HepG2 (cell line): ENCODE data around the gene NEIL3. TPM values are rescaled to one million over a fixed set of nuclear protein-coding genes. Genes with fewer than 3 reads are reported as not detected.

Experiments
- DZIP1 ChIP-seq: sonication (generic); formaldehyde crosslinking; IDR thresholded peaks from 2 replicates; pipeline ENCODE4 v1.5.0; 2020; ENCODE audit warnings: mild to moderate bottlenecking, missing genetic modification reagents
- GPN1 ChIP-seq: sonication (generic); formaldehyde crosslinking; IDR thresholded peaks from 2 replicates; pipeline ENCODE4 v1.5.1; 2020; ENCODE audit warnings: missing genetic modification reagents, borderline replicate concordance
- GZF1 ChIP-seq: sonication (generic); formaldehyde crosslinking; IDR thresholded peaks from 2 replicates; pipeline ENCODE4 v1.5.1; 2020; ENCODE audit warnings: mild to moderate bottlenecking, missing genetic modification reagents
- KDM3A ChIP-seq: IDR thresholded peaks from 2 replicates; pipeline ENCODE4 v1.6.1; 2018; ENCODE audit warnings: low read depth, missing compliant biosample characterization
- MXD3 ChIP-seq: IDR thresholded peaks from 2 replicates; pipeline ENCODE4 v1.6.1; 2016; ENCODE audit warnings: mild to moderate bottlenecking, missing biosample characterization, missing genetic modification reagents
- NONO ChIP-seq, 2 experiments: fragments of 450-650 bp in 1 of 2; sonication (generic) in 1 of 2; formaldehyde crosslinking in 1 of 2; IDR thresholded peaks in 1 of 2; conservative IDR thresholded peaks in 1 of 2; 2 replicates each; pipeline versions ENCODE4 v1.6.1 to v1.8.0; 2017 to 2022; ENCODE audit warnings: mild to moderate bottlenecking in 1 of 2, missing genetic modification reagents in 1 of 2, moderate library complexity in 1 of 2
- PHF20 ChIP-seq: sonication (generic); formaldehyde crosslinking; IDR thresholded peaks from 2 replicates; pipeline ENCODE4 v1.5.0; 2020; ENCODE audit warnings: mild to moderate bottlenecking, missing genetic modification reagents
- PHF21A ChIP-seq: sonication (generic); formaldehyde crosslinking; IDR thresholded peaks from 2 replicates; pipeline ENCODE4 v1.5.0; 2020; ENCODE audit warnings: mild to moderate bottlenecking, missing genetic modification reagents
- RBFOX2 ChIP-seq: fragments of 200-400 bp; formaldehyde crosslinking; IDR thresholded peaks from 2 replicates; pipeline ENCODE4 v1.6.1; 2017; ENCODE audit warnings: low read depth, mild to moderate bottlenecking, low read length
- RBM22 ChIP-seq: fragments of 200-400 bp; formaldehyde crosslinking; optimal IDR thresholded peaks from 2 replicates; pipeline ENCODE3; 2017; ENCODE audit warnings: mild to moderate bottlenecking, low read length, moderate library complexity
- SIN3B ChIP-seq: fragments of 150-350 bp; IDR thresholded peaks from 2 replicates; pipeline ENCODE4 v1.6.1; 2014; ENCODE audit warnings: low read length
- WIZ ChIP-seq: sonication (generic); formaldehyde crosslinking; IDR thresholded peaks from 2 replicates; pipeline ENCODE4 v1.5.1; 2020; ENCODE audit warnings: mild to moderate bottlenecking, missing genetic modification reagents
- ZBTB4 ChIP-seq: sonication (generic); formaldehyde crosslinking; IDR thresholded peaks from 2 replicates; pipeline ENCODE4 v1.4.0; 2020; ENCODE audit warnings: missing genetic modification reagents, mild to moderate bottlenecking, borderline replicate concordance
- ZMYM2 ChIP-seq: sonication (generic); formaldehyde crosslinking; IDR thresholded peaks from 2 replicates; pipeline ENCODE4 v1.8.0; 2022; ENCODE audit warnings: mild to moderate bottlenecking, missing genetic modification reagents
- ZNF124 ChIP-seq: sonication (generic); formaldehyde crosslinking; IDR thresholded peaks from 2 replicates; pipeline ENCODE4 v1.4.0; 2020; ENCODE audit warnings: missing genetic modification reagents
- ZNF274 ChIP-seq: sonication (generic); formaldehyde crosslinking; IDR thresholded peaks from 2 replicates; pipeline ENCODE4 v1.5.1; 2020; ENCODE audit warnings: mild to moderate bottlenecking, missing genetic modification reagents
- ZNF567 ChIP-seq: sonication (generic); formaldehyde crosslinking; IDR thresholded peaks from 2 replicates; pipeline ENCODE4 v1.8.1; 2023; ENCODE audit warnings: mild to moderate bottlenecking, missing genetic modification reagents, borderline replicate concordance
- ZNF800 ChIP-seq: sonication (generic); formaldehyde crosslinking; IDR thresholded peaks from 2 replicates; pipeline ENCODE4 v1.4.0; 2020; ENCODE audit warnings: missing genetic modification reagents
- polyA plus RNA-seq, 8 experiments: library from polyadenylated mRNA; depleted of rRNA in 3 of 8; stranded (reverse) in 7 of 8; unstranded in 1 of 8; fragments of >200 nt; fragmentation: Illumina TruSeq in 4 of 8; extraction: Trizol in 4 of 8; gene quantifications; 2 replicates each; pipeline versions ENCODE4 v1.2.1 to v1.2.3, GENCODE V29; 2011 to 2016; ENCODE audit warnings: low read depth in 4 of 8, missing spikeins in 1 of 8, mixed read lengths in 1 of 8; ENCODE audit not compliant: insufficient read depth in 1 of 8
- total RNA-seq, 5 experiments: library from RNA; depleted of rRNA; stranded (reverse); fragments of >200 nt; fragmentation: Illumina TruSeq; extraction: Trizol; gene quantifications; 2 replicates each; pipeline ENCODE4 v1.2.3, GENCODE V29; 2016; ENCODE audit warnings: low read depth in 1 of 5

Gene NEIL3
- total and polyA plus RNA-seq, 2 of the 13 experiments (the other 11 are each of a cell fraction or from before 2014, with no cell fraction given): 3.5 to 8.4 TPM

- TF ChIP-seq ZBTB4: peak; percentile 79; the same call in 1 of the 2 replicates
- TF ChIP-seq WIZ (CRISPR knock-in tag): peak; percentile 82; the same call in 1 of the 2 replicates
- 0 out of 2 replicates have a peak, but pooled peaks have one; percentile 13 for TF ChIP-seq ZMYM2 (CRISPR knock-in tag)
- TF ChIP-seq PHF20 (CRISPR knock-in tag): peak; percentile 40; the same call in 1 of the 2 replicates
- peak; percentile 74 for TF ChIP-seq RBFOX2
- 0 out of 2 replicates have a peak, but pooled peaks have one; percentile 88 for TF ChIP-seq ZNF567 (CRISPR knock-in tag)
- TF ChIP-seq PHF21A: peak; percentile 60; the same call in 1 of the 2 replicates
- TF ChIP-seq RBM22: no peak
- TF ChIP-seq ZNF124: 0 out of 2 replicates have a peak, but pooled peaks have one; percentile 19
- TF ChIP-seq GPN1 (CRISPR knock-in tag): 0 out of 2 replicates have a peak, but pooled peaks have one; percentile 24
- 0 out of 2 replicates have a peak, but pooled peaks have one; percentile 80 for TF ChIP-seq GZF1
- no peak; the same call in 1 of the 2 replicates for TF ChIP-seq KDM3A (CRISPR knock-in tag)
- no peak for TF ChIP-seq NONO (IDR thresholded peaks at IDR 0.05)
- peak; percentile 68; the same call in 1 of the 2 replicates for TF ChIP-seq NONO (CRISPR knock-in tag; conservative IDR thresholded peaks at IDR 0.05)
- TF ChIP-seq SIN3B: peak; percentile 98
- TF ChIP-seq ZNF800: peak; percentile 44; the same call in 1 of the 2 replicates
- no peak for TF ChIP-seq MXD3 (CRISPR knock-in tag)
- 0 out of 2 replicates have a peak, but pooled peaks have one; percentile 70 for TF ChIP-seq DZIP1 (CRISPR knock-in tag)
- TF ChIP-seq ZNF274 (CRISPR knock-in tag): peak; percentile 43; the same call in 1 of the 2 replicates
Observed at GRCh38 chr4:177309522-177310371, at the start of gene NEIL3 (continued).
